GM23248 (cell line): ENCODE measurements around the gene TSPAN16.

Experiments
- EZH2 ChIP-seq: fragments of 200-600 bp; sonication (generic); IDR thresholded peaks from 2 replicates; pipeline ENCODE4 v1.6.1; 2018; ENCODE audit warnings: antibody characterized with exemption, mild to moderate bottlenecking; ENCODE audit not compliant: insufficient read depth, poor library complexity, severe bottlenecking
- EZH2phosphoT487 ChIP-seq: fragments of 200-600 bp; sonication (generic); IDR thresholded peaks from 2 replicates; pipeline ENCODE4 v1.6.1; 2018; ENCODE audit warnings: antibody characterized with exemption, moderate library complexity, mild to moderate bottlenecking, low read depth; ENCODE audit not compliant: insufficient read depth

- TF ChIP-seq EZH2phosphoT487 (no peak), EZH2 (no peak)
Measured at GRCh38 chr19:11347546-11348039, 51.6 kb downstream of the TSPAN16 start.
